Epidermal melanocyte (primary cell): Measurements from ENCODE around the gene PSMD8.
"Not testable (repeated sequence)": the region's sequence is repeated elsewhere in the genome, so short reads cannot be mapped to it uniquely, and the experiment has no call there.

Source experiments
- DNase-seq: peaks from one replicate; pipeline ENCODE4 v3.0.0; 2011; ENCODE audit warnings: low spot score; ENCODE audit not compliant: insufficient read length

The PSMD8 gene

DNA sequence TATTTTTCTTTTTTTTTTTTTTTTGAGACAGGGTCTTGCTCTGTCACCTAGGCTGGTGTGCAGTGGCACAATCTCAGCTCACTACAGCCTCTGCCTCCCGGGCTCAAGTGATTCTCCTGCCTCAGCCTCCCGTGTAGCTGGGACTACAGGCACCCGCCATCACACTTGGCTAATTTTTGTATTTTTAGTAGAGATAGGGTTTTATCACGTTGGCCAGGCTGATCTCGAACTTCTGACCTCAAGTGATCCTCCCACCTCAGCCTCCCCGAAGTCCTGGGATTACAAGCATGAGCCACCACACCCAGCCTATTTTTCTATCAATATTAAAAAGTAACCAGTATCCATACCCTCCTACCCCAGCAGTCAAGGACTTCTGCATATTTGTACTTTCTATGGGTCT, 36.0 kb downstream of the PSMD8 start:
- not testable (repeated sequence) for DNase-seq

- DNase-seq = no peak
These were observed 36.8 kb downstream of the PSMD8 start for GRCh38 chr19:38411041-38411712.

DNA sequence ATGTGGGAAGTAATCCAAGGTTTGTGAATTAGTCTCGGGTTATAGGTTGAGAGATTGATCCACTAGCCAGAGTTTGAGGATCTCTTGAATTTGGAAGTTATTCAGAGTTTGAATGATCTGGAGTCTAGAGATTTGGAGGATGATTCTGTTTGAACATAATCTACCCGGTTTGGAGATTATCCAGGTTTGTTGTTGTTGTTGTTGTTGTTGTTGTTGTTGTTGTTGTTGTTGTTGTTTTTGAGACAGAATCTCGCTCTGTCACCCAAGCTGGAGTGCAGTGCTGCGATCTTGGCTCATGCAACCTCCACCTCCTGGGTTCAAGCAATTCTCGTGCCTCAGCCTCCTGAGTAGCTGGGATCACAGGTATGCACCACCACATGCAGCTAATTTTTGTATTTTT, 37.5 kb downstream of the PSMD8 start:
- DNase-seq = not testable (repeated sequence)

- no peak for DNase-seq
These were observed 38.1 kb downstream of the PSMD8 start for GRCh38 chr19:38412491-38412890.

GRCh38 chr19:38412961-38413360, 38.6 kb downstream of the PSMD8 start:
- no peak for DNase-seq

DNA sequence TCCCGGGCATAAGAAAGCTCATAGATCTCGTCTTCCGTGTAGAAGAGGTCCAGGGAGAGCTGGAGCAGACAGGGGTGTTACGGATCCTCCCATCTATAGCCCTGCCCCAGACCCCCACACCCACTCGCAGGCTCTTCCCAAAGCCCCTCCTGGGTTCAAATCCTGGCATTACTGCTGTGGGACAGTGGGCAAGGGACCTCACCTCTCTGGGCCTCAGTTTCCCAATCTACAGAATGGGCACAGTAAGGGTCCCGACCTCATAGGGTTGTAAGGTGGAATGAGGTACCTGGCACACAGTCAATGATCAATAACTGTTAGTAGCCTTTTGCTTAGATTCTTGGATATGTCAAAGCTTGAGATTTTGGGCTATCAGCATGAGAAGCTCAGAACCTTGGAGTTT, 39.0 kb downstream of the PSMD8 start:
- no peak for DNase-seq

DNA sequence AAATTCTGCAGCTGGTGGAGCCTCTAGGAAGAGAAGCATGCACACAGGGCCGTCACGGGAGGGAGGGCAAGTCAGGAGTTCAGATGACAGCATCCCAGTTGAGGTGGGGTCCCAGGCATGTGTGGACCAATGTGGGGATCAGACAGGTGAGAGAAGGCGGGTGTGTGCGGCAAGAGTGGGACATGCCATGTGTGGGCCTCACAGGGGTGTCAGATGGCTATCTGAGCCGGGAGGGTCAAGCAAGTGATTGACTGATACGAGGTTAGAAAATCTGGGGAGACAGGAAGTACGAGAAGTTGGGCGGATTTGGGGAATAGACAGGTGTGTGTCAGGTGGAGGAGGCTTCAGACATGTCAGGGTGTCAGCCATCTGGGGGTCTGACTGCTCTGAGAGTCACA, 42.8 kb downstream of the PSMD8 start:
- no peak for DNase-seq

GRCh38 chr19:38417544-38418506, 43.5 kb downstream of the PSMD8 start:
- no peak for DNase-seq

DNA sequence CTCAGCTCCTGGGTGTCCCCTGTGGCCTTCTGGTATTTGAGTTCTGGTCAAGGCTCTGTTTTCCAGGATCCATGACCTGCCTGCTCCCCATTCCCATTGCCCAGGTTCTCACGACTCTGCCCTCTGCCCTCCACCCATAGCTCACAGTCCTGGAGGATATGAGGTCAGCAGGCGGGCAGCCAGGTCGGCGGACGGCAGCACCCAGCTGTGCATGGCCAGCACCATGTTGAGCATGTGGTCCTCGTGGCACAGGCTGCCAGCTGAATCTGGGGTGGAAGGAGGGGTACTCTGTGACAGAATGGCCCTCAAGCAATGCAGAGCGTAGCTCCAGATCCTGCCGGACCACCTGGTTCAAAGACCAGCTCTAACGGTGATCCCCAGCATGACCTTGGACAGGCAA, 46.6 kb downstream of the PSMD8 start:
- DNase-seq = no peak

GRCh38 chr19:38421856-38422255, 47.5 kb downstream of the PSMD8 start:
- no peak for DNase-seq

DNA sequence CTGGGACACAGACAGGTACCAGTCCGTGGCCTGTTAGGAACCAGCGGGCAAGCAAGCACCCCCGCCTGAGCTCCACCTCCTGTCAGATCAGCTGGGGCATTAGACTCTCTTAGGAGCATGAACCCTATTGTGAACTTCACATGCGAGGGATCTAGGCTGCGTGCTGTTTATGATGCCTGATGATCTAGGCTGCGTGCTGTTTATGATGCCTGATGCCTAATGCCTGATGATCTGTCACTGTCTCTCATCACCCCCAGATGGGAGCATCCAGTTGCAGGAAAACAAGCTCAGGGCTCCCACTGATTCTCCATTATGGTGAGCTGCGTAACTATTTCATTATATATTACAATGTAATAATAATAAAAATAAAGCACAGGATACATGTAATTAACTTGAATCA, 48.1 kb downstream of the PSMD8 start:
- DNase-seq = no peak

- no peak for DNase-seq
These were observed 49.9 kb downstream of the PSMD8 start for GRCh38 chr19:38424272-38424671.

- no peak for DNase-seq
These were observed 50.9 kb downstream of the PSMD8 start for GRCh38 chr19:38425222-38425809.

DNA sequence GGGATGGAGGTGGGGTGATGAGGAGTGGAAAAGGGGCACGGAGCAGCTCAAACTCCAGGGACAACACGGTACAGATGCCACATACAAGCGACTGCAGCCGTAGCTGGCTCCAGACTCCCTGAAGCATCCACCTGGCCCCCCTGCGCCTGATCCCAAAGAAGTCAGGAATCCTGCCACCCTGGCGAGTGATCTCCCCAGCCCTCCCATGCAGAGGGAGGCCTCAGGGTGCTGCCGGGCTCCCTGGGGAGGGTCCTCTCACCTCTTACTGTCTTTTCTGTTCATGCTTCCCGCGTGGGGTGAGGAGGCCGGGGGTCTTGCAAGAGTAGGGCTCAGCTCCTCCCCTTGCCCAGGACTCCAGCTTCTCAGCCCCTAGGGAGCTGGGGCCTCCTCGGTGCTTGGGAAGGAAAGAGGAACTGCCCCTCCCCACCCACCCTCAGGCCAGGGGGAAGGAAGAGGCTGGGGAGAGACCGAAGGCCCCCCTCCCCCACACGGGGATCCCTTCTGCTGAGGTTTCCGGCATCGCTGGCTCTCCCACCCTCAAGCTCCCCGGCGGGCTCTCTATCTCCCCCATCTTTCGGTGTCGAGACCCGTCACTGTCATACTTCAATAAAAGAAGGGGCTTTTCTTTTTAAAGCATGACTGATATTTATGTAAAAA, 51.6 kb downstream of the PSMD8 start, which contains the start of gene RASGRP4:
Gene RASGRP4, minus strand, starts transcription at position 410 of the 657 bp plus-strand sequence. Its CDS starts 128 bp downstream, at position 282.
- DNase-seq = no peak

DNA sequence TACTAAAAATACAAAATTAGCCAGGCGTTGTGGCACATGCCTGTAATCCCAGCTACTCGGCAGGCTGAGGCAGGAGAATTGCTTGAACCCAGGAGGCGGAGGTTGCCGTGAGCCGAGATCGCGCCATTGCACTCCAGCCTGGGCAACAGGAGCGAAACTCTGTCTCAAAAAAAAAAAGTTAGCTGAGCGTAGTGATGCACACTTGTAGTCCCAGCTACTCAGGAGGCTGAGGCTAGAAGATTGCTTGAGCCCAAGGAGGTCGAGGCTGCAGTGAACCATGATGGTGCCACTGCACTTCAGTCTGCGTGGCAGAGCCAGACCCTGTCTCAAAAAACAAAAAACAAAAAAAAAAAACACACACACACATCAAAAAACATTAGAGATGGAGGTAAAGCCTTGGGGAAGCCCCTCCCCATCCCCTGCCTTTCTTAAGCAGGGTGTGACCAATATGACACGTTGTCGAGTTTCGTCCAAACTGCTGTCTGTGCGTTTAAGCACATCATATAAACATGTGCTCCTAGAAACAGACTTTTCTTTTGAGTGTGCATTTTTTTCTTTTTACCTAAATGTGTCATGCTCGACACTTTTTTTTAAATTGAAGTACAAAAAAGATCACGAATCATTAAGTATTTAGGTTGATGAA, 52.8 kb downstream of the PSMD8 start:
- not testable (repeated sequence) for DNase-seq

- no peak for DNase-seq
These were observed 54.9 kb downstream of the PSMD8 start for GRCh38 chr19:38429055-38429810.

DNA sequence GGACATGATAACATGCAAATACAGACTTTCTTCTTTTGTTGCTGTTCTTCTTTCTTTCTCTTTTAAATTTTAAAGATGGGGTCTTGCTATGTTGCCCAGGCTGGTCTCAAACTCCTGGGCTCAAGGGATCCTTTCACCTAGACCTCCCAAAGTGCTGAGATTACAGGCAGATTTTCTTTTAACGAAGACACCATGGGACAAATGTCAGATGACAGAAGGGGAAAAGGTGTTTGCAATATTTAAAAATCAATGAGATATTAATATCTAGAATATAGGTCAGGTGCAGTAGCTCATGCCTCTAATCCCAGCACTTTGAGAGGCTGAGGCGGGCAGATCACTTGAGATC, 55.4 kb downstream of the PSMD8 start:
- no peak for DNase-seq

- DNase-seq = no peak
These were observed 56.6 kb downstream of the PSMD8 start for GRCh38 chr19:38430931-38431330.

DNA sequence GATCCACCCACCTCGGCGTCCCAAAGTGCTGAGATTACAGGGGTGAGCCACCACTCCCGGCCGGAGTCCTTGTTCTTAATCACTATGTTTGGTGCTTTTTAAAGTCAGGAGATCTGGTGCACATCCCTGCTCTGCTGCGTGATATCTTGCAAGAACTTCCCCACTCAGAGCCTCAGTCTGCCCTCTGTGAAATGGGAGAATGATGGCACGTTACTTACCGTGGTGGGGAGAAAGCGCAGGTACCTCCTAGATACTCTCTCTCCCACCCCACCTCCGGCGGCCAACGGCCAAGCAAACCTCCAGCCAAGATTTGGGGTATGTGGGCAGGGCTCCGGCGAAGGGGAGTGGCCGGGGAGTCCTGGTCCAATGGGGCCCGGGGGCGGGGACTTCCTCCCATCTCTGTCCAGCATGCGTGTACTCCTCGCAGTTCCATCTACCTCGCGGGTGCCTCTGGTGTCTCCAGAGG, 58.9 kb downstream of the PSMD8 start, which contains the start of gene RYR1:
Gene RYR1, plus strand, starts transcription at position 424 of the 466 bp plus-strand sequence. CDS start 139 bp downstream, outside the sequence.
- DNase-seq = peak; percentile 46
